OCI-LY3 (cell line): ENCODE measurements around the gene DEXI.

Source experiments
- H2AFZ ChIP-seq: fragments of 200-600, 300-600 bp; shearing (Covaris generic); 2 replicates; pipeline ENCODE4 v1.6.0; 2014; ENCODE audit warnings: antibody characterized with exemption, low read depth, low read length
- H3K27ac ChIP-seq: fragments of 200-600, 300-600 bp; sonication (generic); 2 replicates; pipeline ENCODE4 v1.5.1; 2014; ENCODE audit warnings: mild to moderate bottlenecking, low read length, moderate library complexity, mixed read lengths
- H3K27me3 ChIP-seq: fragments of 200-600, 300-600 bp; sonication (generic); 2 replicates; pipeline ENCODE4 v1.6.1; 2014; ENCODE audit warnings: low read depth, low read length, mixed read lengths
- H3K36me3 ChIP-seq: fragments of 200-600, 300-600 bp; sonication (generic); replicated peaks from 2 replicates; pipeline ENCODE3; 2014; ENCODE audit warnings: low read depth, low read length, mixed read lengths
- H3K4me1 ChIP-seq: fragments of 300-600, 200-600 bp; sonication (generic); 2 replicates; pipeline ENCODE4 v1.6.1; 2014; ENCODE audit warnings: low read length, mixed read lengths
- H3K4me2 ChIP-seq: fragments of 200-600, 300-600 bp; sonication (generic); 2 replicates; pipeline ENCODE4 v1.6.1; 2014; ENCODE audit warnings: low read length, mixed read lengths
- H3K4me3 ChIP-seq: fragments of 300-600, 200-600 bp; sonication (generic); 2 replicates; pipeline ENCODE4 v1.5.1; 2014; ENCODE audit warnings: antibody characterized with exemption, mild to moderate bottlenecking, low read length, moderate library complexity
- H3K79me2 ChIP-seq: fragments of 300-600, 200-600 bp; shearing (Covaris generic); 2 replicates; pipeline ENCODE4 v1.6.1; 2014; ENCODE audit warnings: mild to moderate bottlenecking, low read length, mixed read lengths
- H3K9ac ChIP-seq: fragments of 300-600, 200-600 bp; shearing (Covaris generic); 2 replicates; pipeline ENCODE4 v1.6.0; 2014; ENCODE audit warnings: mild to moderate bottlenecking, low read length, moderate library complexity
- H3K9me3 ChIP-seq: fragments of 200-600, 300-600 bp; shearing (Covaris generic); 2 replicates; pipeline ENCODE4 v1.6.1; 2014; ENCODE audit warnings: low read length, mixed read lengths; ENCODE audit not compliant: insufficient read depth
- H4K20me1 ChIP-seq: fragments of 200-600, 300-600 bp; sonication (generic); 2 replicates; pipeline ENCODE4 v1.6.1; 2016; ENCODE audit warnings: low read length, mixed read lengths; ENCODE audit not compliant: insufficient read depth
- EZH2phosphoT487 ChIP-seq: fragments of 200-600 bp; shearing (Covaris generic); IDR thresholded peaks from 2 replicates; pipeline ENCODE4 v1.6.1; 2018; ENCODE audit warnings: antibody characterized with exemption, mixed run types, low read depth
- TF ChIP-seq, protein P1 (sequence below): fragments of 200-600, 300-600 bp; sonication (generic); IDR thresholded peaks from 2 replicates; pipeline ENCODE4 v1.5.1; 2014; ENCODE audit warnings: antibody characterized with exemption, low read length, low read depth

The DEXI gene

DNA sequence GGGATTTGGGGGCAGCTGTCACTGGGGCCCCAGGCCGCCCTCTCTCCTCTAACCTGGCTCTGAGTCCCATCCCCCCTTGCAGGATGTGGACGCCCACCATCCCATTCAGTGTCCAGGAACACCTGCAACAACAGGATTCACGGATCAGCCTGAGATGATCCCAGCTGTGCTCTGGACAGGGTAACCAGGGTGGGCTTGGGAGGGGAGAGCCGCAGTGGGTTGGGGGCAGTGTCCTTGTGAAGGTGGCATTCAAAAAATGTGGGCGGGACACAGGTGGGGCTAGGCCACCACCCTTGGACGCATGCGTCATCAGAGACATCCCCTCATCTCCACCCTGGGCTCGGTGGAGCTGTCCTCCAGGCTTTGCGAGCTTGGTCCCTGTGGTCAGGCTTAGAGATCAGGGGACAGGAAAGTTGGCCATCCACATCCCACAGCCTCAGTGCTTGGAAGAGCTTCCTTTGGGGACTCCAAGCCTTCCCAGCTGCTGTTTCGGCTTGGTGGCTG, 19.1 kb downstream of the DEXI start:
- no peaks in the 10 kb centered on the region for H3K79me2 ChIP-seq
- no peak overlapping the region for H2AFZ ChIP-seq
- peaks cover 5% of the 10 kb centered on the region for H3K4me1 ChIP-seq
- peaks cover 64% of the 10 kb centered on the region for H4K20me1 ChIP-seq
- no peak overlapping the region for H3K9ac ChIP-seq
- no peaks in the 10 kb centered on the region for H3K9me3 ChIP-seq
- H3K27me3 ChIP-seq = no peaks in the 10 kb centered on the region
- no peak overlapping the region for H3K4me3 ChIP-seq
- H3K36me3 ChIP-seq = peaks cover 67% of the 10 kb centered on the region
- H3K4me2 ChIP-seq = no peak overlapping the region
- H3K27ac ChIP-seq = no peak overlapping the region
- TF ChIP-seq, protein P1, sequence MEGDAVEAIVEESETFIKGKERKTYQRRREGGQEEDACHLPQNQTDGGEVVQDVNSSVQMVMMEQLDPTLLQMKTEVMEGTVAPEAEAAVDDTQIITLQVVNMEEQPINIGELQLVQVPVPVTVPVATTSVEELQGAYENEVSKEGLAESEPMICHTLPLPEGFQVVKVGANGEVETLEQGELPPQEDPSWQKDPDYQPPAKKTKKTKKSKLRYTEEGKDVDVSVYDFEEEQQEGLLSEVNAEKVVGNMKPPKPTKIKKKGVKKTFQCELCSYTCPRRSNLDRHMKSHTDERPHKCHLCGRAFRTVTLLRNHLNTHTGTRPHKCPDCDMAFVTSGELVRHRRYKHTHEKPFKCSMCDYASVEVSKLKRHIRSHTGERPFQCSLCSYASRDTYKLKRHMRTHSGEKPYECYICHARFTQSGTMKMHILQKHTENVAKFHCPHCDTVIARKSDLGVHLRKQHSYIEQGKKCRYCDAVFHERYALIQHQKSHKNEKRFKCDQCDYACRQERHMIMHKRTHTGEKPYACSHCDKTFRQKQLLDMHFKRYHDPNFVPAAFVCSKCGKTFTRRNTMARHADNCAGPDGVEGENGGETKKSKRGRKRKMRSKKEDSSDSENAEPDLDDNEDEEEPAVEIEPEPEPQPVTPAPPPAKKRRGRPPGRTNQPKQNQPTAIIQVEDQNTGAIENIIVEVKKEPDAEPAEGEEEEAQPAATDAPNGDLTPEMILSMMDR = no peak
- no peak for TF ChIP-seq EZH2phosphoT487

DNA sequence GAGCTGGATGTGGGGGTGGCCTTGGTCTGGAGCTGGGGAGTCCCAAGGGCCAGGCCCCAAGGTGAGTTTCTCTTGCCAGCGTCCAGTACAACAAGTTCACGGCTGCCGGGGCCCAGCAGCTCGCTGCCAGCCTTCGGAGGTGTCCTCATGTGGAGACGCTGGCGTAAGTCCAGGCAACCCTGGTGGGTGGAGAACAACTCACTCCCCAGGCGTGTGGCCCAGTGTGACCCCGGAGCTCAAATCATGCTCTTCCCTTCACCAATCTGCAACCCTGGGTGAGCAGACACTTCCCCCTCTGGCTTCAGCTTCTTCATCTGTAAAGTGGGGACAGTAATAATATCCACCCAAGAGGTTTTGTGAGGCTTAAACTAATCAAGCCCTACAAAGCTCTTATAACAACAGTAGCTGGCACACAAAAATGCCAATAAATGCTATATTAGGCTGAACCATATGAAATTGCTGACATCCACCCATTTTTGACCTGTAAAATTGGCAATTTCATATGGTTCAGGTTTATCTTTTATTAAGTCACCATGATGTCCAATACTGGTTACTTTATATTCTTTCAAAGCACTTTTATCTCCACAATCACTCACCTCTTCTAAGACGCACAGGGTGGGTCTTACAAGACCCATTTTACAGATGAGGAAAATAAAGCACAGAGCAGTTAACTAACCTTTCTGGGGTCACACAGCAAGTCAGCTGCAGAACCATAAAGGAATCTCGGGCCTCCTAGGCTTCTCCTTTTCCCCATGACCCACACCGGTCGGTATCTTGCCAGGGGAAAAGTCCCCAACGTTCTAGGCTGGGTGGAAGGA, 19.7 kb downstream of the DEXI start:
- 0 out of 2 replicates have a peak, but pooled peaks cover 5% of the 10 kb centered on the region for H3K79me2 ChIP-seq
- H3K4me2 ChIP-seq = no peak overlapping the region
- no peaks in the 10 kb centered on the region for H3K27me3 ChIP-seq
- peaks cover 11% of the 10 kb centered on the region for H3K4me1 ChIP-seq
- H4K20me1 ChIP-seq = peaks cover 63% of the 10 kb centered on the region
- no peak overlapping the region for H3K27ac ChIP-seq
- H2AFZ ChIP-seq = no peak overlapping the region
- no peaks in the 10 kb centered on the region for H3K9me3 ChIP-seq
- no peak for TF ChIP-seq EZH2phosphoT487
- TF ChIP-seq, protein P1 = no peak
- peaks cover 73% of the 10 kb centered on the region for H3K36me3 ChIP-seq
- H3K9ac ChIP-seq = no peak overlapping the region
- no peak overlapping the region for H3K4me3 ChIP-seq

DNA sequence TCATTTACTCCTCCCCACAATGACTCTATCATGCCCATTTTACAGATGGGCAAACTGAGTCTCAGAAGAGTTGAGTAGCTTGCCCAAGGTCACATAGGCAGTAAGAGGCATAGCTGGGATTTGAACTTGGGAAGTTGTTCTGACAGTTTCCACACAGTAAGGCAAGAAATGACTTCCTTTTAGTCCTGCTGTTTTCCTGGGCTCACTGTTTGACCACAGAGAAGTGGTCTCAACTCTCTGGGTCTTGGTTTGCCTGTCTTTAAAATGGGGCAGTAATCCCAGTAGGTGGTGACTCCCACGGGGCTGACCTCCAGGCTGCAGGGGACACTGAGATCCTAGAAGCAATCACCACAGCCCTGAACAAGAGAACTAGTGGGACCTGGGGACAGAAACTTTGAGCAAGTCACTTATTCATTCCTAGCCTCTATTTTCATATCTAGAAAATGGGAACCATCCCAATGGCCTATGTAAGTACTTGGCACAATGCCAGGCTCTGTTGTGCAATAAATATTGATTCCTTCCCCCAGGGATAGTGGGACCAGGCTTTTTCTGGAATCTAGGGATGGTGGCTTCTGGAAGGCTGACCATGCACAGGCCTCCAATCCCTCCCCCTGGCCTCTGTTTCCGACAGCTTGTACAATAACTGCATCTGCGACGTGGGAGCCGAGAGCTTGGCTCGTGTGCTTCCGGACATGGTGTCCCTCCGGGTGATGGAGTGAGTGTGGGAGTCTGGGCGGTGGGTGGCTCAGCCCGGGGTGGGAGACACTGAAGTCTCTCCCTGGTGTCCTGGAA, 20.5 kb downstream of the DEXI start:
- Histone ChIP-seq H3K4me2 (no peak overlapping the region), H3K4me1 (peaks cover 19% of the 10 kb centered on the region), H3K4me3 (no peak overlapping the region), H3K27ac (no peak overlapping the region), H3K9ac (no peak overlapping the region), H3K27me3 (no peaks in the 10 kb centered on the region), H3K9me3 (no peaks in the 10 kb centered on the region), H3K36me3 (peaks cover 74% of the 10 kb centered on the region), H3K79me2 (peaks cover 8% of the 10 kb centered on the region; the same call in 1 of the 2 replicates), H4K20me1 (peaks cover 55% of the 10 kb centered on the region), H2AFZ (no peak overlapping the region)
- TF ChIP-seq, protein P1 = no peak
- no peak for TF ChIP-seq EZH2phosphoT487
